HepG2 (cell line): Measurements from ENCODE around the gene SLC25A19. TPM values are rescaled to one million over a fixed set of nuclear protein-coding genes. Genes with fewer than 3 reads are reported as not detected.

ENCODE experiments used
- AFF4 ChIP-seq: sonication (generic); formaldehyde crosslinking; IDR thresholded peaks from 2 replicates; pipeline ENCODE4 v1.4.0; 2020; ENCODE audit warnings: missing genetic modification reagents
- ATF7 ChIP-seq, 2 experiments: fragments of 450-650 bp in 1 of 2; sonication (generic) in 1 of 2; formaldehyde crosslinking in 1 of 2; IDR thresholded peaks; 2 replicates each; pipeline versions ENCODE4 v1.4.0 to v1.6.1; 2016 to 2020; ENCODE audit warnings: antibody characterized with exemption in 1 of 2, mild to moderate bottlenecking in 1 of 2, missing genetic modification reagents in 1 of 2
- HIC2 ChIP-seq: sonication (generic); formaldehyde crosslinking; IDR thresholded peaks from 2 replicates; pipeline ENCODE4 v1.9.0; 2022; ENCODE audit warnings: low read depth, missing genetic modification reagents
- HNRNPK ChIP-seq: fragments of 200-400 bp; formaldehyde crosslinking; IDR thresholded peaks from 2 replicates; pipeline ENCODE4 v1.6.1; 2018; ENCODE audit warnings: low read length, low read depth, moderate library complexity, mild to moderate bottlenecking; ENCODE audit not compliant: poor library complexity, severe bottlenecking
- NONO ChIP-seq, 2 experiments: fragments of 450-650 bp in 1 of 2; sonication (generic) in 1 of 2; formaldehyde crosslinking in 1 of 2; IDR thresholded peaks in 1 of 2; conservative IDR thresholded peaks in 1 of 2; 2 replicates each; pipeline versions ENCODE4 v1.6.1 to v1.8.0; 2017 to 2022; ENCODE audit warnings: mild to moderate bottlenecking in 1 of 2, missing genetic modification reagents in 1 of 2, moderate library complexity in 1 of 2
- RBFOX2 ChIP-seq: fragments of 200-400 bp; formaldehyde crosslinking; IDR thresholded peaks from 2 replicates; pipeline ENCODE4 v1.6.1; 2017; ENCODE audit warnings: low read depth, mild to moderate bottlenecking, low read length
- THYN1 ChIP-seq: sonication (generic); formaldehyde crosslinking; IDR thresholded peaks from 2 replicates; pipeline ENCODE4 v1.8.1; 2023; ENCODE audit warnings: low read depth, mild to moderate bottlenecking, moderate library complexity, missing genetic modification reagents, borderline replicate concordance
- XRCC5 ChIP-seq: fragments of 200-400 bp; formaldehyde crosslinking; optimal IDR thresholded peaks from 2 replicates; pipeline ENCODE3; 2017; ENCODE audit warnings: mild to moderate bottlenecking, low read length
- ZBTB7B ChIP-seq: sonication (generic); formaldehyde crosslinking; IDR thresholded peaks from 2 replicates; pipeline ENCODE4 v1.4.0; 2020; ENCODE audit warnings: missing genetic modification reagents
- ZMYM4 ChIP-seq: sonication (generic); formaldehyde crosslinking; IDR thresholded peaks from 2 replicates; pipeline ENCODE4 v1.8.1; 2023; ENCODE audit warnings: mild to moderate bottlenecking, missing genetic modification reagents
- ZNF451 ChIP-seq: sonication (generic); formaldehyde crosslinking; IDR thresholded peaks from 2 replicates; pipeline ENCODE4 v1.5.0; 2020; ENCODE audit warnings: mild to moderate bottlenecking, missing genetic modification reagents
- ZNF468 ChIP-seq: sonication (generic); formaldehyde crosslinking; IDR thresholded peaks from 2 replicates; pipeline ENCODE4 v1.8.0; 2022; ENCODE audit warnings: mild to moderate bottlenecking, moderate library complexity, missing genetic modification reagents
- ZNF558 ChIP-seq: sonication (generic); formaldehyde crosslinking; IDR thresholded peaks from 2 replicates; pipeline ENCODE4 v1.9.0; 2022; ENCODE audit warnings: mild to moderate bottlenecking, missing genetic modification reagents, borderline replicate concordance
- ZNF598 ChIP-seq: sonication (generic); formaldehyde crosslinking; IDR thresholded peaks from 2 replicates; pipeline ENCODE4 v1.5.1; 2020; ENCODE audit warnings: mild to moderate bottlenecking, missing genetic modification reagents, borderline replicate concordance
- ZNF770 ChIP-seq: sonication (generic); formaldehyde crosslinking; IDR thresholded peaks from 2 replicates; pipeline ENCODE4 v1.5.0; 2020; ENCODE audit warnings: mild to moderate bottlenecking, missing genetic modification reagents
- polyA plus RNA-seq, 8 experiments: library from polyadenylated mRNA; depleted of rRNA in 3 of 8; stranded (reverse) in 7 of 8; unstranded in 1 of 8; fragments of >200 nt; fragmentation: Illumina TruSeq in 4 of 8; extraction: Trizol in 4 of 8; gene quantifications; 2 replicates each; pipeline versions ENCODE4 v1.2.1 to v1.2.3, GENCODE V29; 2011 to 2016; ENCODE audit warnings: low read depth in 4 of 8, missing spikeins in 1 of 8, mixed read lengths in 1 of 8; ENCODE audit not compliant: insufficient read depth in 1 of 8
- total RNA-seq, 5 experiments: library from RNA; depleted of rRNA; stranded (reverse); fragments of >200 nt; fragmentation: Illumina TruSeq; extraction: Trizol; gene quantifications; 2 replicates each; pipeline ENCODE4 v1.2.3, GENCODE V29; 2016; ENCODE audit warnings: low read depth in 1 of 5
- TF ChIP-seq, protein P1 (sequence below): sonication (generic); formaldehyde crosslinking; IDR thresholded peaks from 2 replicates; pipeline ENCODE4 v1.8.0; 2022; ENCODE audit warnings: missing genetic modification reagents, mild to moderate bottlenecking, moderate library complexity, borderline replicate concordance

SLC25A19 gene
- total and polyA plus RNA-seq, 2 of the 13 experiments (the other 11 are each of a cell fraction or from before 2014, with no cell fraction given) = 24.4 to 41.4 TPM

- TF ChIP-seq ZNF468 (CRISPR knock-in tag) (peak; percentile 80; the same call in 1 of the 2 replicates), XRCC5 (peak; percentile 30), HNRNPK (peak; percentile 33), ATF7 (IDR thresholded peaks at IDR 0.05) (no peak), ATF7 (CRISPR knock-in tag; IDR thresholded peaks at IDR 0.05) (peak; percentile 61; the same call in 1 of the 2 replicates), ZNF558 (CRISPR knock-in tag) (peak; percentile 80; the same call in 1 of the 2 replicates), NONO (IDR thresholded peaks at IDR 0.05) (no peak), NONO (CRISPR knock-in tag; conservative IDR thresholded peaks at IDR 0.05) (peak; percentile 94), ZBTB7B (peak; percentile 57; the same call in 1 of the 2 replicates), THYN1 (CRISPR knock-in tag) (no peak), AFF4 (no peak), ZNF598 (CRISPR knock-in tag) (peak; percentile 61; the same call in 1 of the 2 replicates), ZMYM4 (CRISPR knock-in tag) (peak; percentile 74; the same call in 1 of the 2 replicates), ZNF770 (CRISPR knock-in tag) (0 out of 2 replicates have a peak, but pooled peaks have one; percentile 34), RBFOX2 (peak; percentile 87), HIC2 (CRISPR knock-in tag) (peak; percentile 18; the same call in 1 of the 2 replicates), ZNF451 (peak; percentile 87; the same call in 1 of the 2 replicates)
- TF ChIP-seq, protein P1, sequence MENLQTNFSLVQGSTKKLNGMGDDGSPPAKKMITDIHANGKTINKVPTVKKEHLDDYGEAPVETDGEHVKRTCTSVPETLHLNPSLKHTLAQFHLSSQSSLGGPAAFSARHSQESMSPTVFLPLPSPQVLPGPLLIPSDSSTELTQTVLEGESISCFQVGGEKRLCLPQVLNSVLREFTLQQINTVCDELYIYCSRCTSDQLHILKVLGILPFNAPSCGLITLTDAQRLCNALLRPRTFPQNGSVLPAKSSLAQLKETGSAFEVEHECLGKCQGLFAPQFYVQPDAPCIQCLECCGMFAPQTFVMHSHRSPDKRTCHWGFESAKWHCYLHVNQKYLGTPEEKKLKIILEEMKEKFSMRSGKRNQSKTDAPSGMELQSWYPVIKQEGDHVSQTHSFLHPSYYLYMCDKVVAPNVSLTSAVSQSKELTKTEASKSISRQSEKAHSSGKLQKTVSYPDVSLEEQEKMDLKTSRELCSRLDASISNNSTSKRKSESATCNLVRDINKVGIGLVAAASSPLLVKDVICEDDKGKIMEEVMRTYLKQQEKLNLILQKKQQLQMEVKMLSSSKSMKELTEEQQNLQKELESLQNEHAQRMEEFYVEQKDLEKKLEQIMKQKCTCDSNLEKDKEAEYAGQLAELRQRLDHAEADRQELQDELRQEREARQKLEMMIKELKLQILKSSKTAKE = peak; percentile 38; the same call in 1 of the 2 replicates
Measured at GRCh38 chr17:75271233-75271954, 17.8 kb downstream of the SLC25A19 start (continued).
